GM21515 (cell line): ENCODE measurements around the gene FAM170A.
A peak's percentile ranks its signal among the peaks of the same experiment; 100 is the strongest.

Experiments
- ATAC-seq: cut with Tn5 transposase; IDR thresholded peaks from one replicate; pipeline ENCODE4 v1.9.1; 2021; ENCODE audit not compliant: unreplicated experiment

Gene FAM170A

GRCh38 chr5:119629339-119629738 lies at the start of gene FAM170A:
TSS of gene FAM170A (plus strand) at chr5:119629558. CDS start at chr5:119629769, 211 bp downstream.
- no peak for ATAC-seq

- no peak for ATAC-seq
Measured at GRCh38 chr5:119582987-119583386, 46.4 kb upstream of the FAM170A start.

- peak; percentile 80 for ATAC-seq
Measured at GRCh38 chr5:119583684-119584083, 45.7 kb upstream of the FAM170A start.

GRCh38 chr5:119596046-119596445 lies 33.3 kb upstream of the FAM170A start:
- ATAC-seq: no peak

GRCh38 chr5:119597728-119598298 lies 31.5 kb upstream of the FAM170A start:
- no peak for ATAC-seq

GRCh38 chr5:119613937-119614336 lies 15.4 kb upstream of the FAM170A start:
- ATAC-seq: no peak

GRCh38 chr5:119614838-119615237 lies 14.5 kb upstream of the FAM170A start:
- ATAC-seq: no peak

GRCh38 chr5:119626086-119626485 lies 3.3 kb upstream of the FAM170A start:
- no peak for ATAC-seq

- no peak for ATAC-seq
Measured at GRCh38 chr5:119630752-119631440, 1.5 kb downstream of the FAM170A start.

- ATAC-seq: peak; percentile 67
Measured at GRCh38 chr5:119631660-119632059, 2.3 kb downstream of the FAM170A start.

- no peak for ATAC-seq
Measured at GRCh38 chr5:119651486-119651885, 22.1 kb downstream of the FAM170A start.

GRCh38 chr5:119655061-119655460 lies 25.7 kb downstream of the FAM170A start:
- no peak for ATAC-seq

GRCh38 chr5:119656023-119656422 lies 26.7 kb downstream of the FAM170A start:
- no peak for ATAC-seq

GRCh38 chr5:119666542-119666941 lies 37.2 kb downstream of the FAM170A start:
- ATAC-seq: no peak

- no peak for ATAC-seq
Measured at GRCh38 chr5:119678351-119679028, 49.1 kb downstream of the FAM170A start.

GRCh38 chr5:119680080-119680479 lies 50.7 kb downstream of the FAM170A start:
- no peak for ATAC-seq

- no peak for ATAC-seq
Measured at GRCh38 chr5:119681734-119682133, 52.4 kb downstream of the FAM170A start.

- no peak for ATAC-seq
Measured at GRCh38 chr5:119682372-119682771, 53.0 kb downstream of the FAM170A start.
